GM19397 (cell line): ENCODE data around the gene CFAP74.

Experiments
- ATAC-seq: cut with Tn5 transposase; IDR thresholded peaks from one replicate; pipeline ENCODE4 v1.9.1; 2021; ENCODE audit warnings: mild to moderate bottlenecking, moderate library complexity; ENCODE audit not compliant: unreplicated experiment

Gene CFAP74

DNA sequence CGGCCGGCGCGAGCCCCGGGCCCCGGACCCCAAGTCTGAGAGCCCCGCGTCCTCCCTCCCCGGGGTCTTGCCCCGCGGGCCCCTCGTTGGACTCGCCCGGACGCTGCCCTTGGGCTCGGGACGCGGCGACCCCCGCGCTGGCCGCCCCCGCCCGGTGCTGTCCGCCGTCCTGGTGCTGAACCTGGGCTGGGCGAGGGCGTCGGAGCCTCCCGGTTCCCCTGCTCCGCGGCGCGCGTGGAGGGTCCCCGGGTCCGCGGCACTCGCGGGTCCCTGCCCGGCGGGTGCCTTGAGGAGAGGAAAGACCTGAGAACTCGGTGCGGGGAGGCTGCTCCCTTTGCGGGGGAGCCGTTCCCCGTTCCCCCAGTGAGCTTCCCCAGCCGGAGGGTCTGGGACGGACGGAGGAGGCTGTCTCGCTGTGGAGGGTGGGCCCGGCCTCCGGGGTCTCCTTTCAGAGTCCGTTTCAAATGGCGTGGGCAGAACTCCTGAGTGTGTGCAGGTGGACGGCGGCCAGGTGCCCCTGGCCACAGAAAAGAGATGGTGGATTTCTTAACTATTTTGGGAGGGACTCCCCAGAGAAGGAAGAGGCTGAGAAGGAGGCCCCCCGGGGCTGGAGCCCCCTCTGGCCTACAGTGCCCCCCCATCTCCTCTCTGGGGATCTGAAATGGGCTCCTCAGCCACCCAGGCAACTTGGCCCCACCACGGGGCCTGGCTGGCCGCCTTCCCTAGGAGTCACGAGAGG, 16.2 kb upstream of the CFAP74 start:
- ATAC-seq: no peak

DNA sequence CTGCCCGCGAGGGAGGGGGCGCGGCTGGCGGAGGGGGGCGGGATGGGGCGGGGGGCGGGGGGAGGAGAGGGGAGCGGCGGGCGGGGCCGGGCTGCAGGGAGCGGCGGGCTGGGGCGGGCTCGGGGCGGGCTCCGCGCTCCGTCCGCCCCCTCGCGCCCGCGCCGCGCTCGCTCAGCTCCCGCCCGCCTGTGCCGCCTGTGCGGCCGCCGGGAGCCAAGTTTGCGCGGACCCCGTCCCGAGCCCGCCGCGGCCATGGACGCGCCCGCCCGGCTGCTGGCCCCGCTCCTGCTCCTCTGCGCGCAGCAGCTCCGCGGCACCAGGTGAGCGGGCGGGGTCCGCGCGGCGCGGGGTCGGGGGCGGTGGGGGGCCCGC, 15.6 kb upstream of the CFAP74 start, which contains the start of gene GABRD:
Gene GABRD (plus strand): TSS at position 174 of the 372 bp plus-strand sequence. CDS start 79 bp downstream, at position 253.
- no peak for ATAC-seq

DNA sequence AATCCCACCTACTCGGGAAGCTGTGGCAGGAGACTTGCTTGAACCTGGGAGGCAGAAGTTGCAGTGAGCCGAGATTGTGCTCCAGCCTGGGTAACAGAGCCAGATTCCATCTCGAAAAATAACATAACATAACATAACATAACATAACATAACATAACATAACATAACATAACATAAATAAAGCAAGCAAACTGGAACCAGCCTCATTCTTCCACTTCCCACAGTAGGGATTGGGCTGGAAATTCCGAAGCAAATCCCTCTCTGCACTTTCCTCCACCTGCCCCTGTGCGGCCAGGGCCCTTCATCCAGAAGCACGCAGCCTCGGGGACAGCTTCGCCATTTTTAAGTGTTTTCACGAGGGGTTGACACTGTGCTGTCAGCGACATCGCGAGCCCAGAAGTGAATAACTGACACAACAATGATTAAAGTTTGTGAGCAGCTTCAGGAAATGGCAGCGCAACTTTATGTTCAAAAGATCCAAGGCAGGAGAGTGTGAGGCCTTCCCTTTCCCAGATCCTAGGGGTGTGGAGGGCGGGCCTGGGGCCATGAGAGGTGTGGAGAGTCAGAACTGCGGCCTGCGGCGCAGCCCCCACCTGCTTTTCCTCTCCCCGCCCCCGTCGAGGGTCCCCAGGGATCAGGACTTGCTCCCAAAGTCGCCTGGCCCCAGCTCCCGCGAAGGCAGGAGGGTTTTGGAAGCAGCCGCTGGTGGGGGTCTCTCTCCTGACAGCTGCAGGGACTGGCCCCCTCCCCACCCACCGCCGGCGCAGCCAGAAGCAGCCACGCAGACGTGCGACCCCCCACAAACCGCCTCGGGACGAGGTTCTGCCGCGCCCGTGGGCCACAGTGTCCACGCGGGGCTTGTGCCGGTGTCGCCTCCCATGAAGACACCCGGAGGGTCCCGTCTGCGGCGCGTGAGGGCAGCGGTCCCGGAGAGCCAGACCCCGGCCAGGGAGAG, 14.9 kb upstream of the CFAP74 start:
- no peak for ATAC-seq

DNA sequence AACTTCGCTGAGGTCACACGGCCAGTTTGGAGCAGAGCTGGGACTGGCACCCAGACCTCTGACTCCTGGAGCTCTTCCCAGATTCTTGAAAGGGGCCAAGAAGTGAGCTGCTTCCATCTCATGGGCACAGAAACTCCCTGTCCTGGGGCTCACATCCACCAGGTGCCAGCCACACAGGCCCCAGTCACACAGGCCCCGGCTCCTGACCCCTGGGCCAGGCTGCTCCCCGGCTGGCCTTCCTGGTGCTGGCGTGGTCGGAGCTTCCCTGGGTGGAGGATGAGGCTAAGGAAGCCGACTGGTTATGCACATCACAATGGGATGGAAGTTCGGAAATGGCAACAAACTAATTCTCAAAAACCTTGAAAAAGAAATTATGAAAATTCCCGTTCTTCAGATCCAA, 12.5 kb upstream of the CFAP74 start:
- no peak for ATAC-seq

DNA sequence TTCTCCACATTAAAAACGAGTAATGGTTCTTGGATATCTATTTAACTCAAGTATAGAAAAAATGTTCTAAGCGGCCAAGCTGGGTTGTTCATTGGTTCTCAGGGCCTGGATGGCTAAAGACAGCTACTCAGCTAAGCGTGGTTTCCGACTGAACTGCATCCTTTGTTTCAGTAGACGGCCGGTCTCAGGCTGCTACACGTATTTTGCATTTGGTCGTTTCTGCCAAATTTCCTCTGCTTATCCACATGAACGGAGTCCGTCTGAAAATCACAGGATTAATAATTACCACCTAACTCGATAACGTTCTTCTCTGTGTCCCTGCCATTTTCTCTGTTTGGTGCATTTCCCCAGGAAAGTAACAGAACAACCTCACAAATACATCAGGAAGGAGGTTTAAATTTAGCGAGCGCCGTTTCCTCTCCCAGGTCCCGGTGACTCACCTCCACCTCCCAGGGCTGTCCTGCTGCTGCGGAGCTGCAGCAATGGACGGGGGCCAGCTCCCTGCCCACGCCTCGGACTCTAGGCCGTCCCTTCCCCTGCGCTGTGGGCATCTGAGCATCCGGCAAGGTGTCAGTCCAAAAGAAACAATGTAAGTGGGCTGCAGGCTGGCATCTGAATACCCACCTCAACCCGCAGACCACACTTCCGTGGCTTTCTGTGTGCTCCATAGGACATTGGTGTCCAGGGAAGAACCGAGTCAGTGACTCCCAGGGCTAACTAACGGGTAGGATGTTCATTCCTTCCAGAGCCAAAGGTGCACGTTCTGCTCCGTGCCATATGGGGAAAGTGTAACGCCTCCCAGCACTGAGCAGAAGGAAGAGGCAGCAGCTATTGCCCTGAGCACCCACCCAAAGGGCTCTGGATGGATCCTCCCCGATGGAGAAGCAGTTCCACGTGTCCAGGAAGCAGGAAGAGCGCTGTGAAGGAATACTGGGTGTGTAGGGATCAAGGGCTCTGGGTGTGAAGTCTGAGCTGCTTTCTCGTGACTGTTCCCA, 11.5 kb upstream of the CFAP74 start:
- ATAC-seq: no peak

DNA sequence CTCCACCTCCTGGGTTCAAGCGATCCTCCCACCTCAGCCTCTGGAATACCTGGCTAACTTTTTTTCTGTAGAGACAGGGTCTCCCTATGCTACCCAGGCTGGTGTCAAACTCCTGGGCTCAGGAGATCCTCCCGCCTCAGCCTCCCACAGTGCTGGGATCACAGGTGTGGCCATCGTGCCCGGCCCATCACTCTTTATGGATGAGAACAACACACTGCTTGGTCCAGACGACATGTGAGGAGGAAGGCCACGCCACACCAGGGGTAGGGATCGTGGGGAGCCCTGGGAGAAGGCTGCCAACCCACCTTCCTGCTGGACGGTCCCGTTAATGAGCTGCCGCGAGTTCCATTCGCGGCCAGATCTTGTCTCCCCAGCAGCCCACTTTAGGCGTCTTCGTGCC, 10.6 kb upstream of the CFAP74 start:
- no peak for ATAC-seq

DNA sequence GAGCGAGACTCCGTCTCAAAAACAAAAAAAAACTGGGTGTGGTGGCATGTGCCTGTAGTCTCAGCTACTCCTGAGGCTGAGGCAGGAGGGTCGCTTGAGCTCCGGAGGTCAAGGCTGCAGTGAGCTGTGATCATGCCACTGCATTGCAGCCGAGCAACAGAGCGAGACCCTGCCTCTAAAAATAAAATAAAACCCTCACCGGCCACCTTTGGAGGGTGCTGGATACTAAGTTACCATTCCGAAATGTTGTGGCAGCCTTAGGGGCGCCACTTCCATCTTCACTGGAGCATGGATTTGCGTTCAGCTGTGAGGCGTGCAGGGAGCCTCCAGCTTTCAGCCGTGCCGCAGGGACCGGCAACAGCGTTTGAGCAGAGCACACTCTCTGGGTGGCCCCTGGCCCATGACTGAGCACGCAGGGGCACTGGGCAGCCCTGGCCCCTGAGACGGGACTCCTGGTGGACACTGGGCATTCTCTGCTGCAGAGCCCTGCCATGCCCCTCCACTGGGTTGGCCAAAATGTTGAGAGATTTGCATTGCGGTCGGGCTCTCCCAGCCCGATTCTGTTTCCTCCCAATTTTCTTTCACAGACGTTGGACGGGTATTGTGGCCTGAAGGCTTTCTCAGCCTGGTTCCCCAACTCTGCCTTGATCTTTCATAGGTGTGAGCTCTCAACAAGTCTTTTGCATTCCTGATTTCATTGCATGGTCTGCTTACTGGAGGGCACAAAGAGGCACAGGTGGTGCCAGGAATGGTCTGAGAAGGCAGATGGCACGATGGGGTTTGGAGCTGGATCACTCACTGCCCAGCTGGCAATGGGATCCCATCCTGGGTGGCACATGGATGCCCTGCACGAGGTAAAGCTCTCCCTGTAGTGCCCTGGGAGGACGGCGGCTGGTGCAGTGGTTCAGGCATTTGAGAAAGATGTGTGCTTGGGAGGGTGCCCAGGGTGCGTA, 5.8 kb upstream of the CFAP74 start:
- ATAC-seq: no peak

DNA sequence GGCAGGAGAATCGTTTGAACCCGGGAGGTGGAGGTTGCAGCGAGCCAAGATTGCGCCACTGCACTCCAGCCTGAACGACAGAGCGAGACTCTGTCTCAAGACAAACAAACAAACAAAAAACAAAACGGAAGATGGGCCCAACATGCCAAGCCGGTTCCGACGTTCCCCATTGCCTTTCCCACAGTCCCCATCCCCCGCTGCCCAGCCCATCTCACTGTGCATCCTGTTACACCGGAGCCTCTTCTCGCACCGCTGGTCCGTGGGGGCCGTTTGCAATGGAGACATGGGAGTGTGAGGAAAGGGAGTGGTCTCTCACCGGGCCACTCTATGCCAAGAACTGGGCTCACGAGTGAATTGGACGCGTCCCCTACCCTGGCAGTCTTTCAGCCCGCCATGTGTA, 1.3 kb upstream of the CFAP74 start:
- no peak for ATAC-seq

DNA sequence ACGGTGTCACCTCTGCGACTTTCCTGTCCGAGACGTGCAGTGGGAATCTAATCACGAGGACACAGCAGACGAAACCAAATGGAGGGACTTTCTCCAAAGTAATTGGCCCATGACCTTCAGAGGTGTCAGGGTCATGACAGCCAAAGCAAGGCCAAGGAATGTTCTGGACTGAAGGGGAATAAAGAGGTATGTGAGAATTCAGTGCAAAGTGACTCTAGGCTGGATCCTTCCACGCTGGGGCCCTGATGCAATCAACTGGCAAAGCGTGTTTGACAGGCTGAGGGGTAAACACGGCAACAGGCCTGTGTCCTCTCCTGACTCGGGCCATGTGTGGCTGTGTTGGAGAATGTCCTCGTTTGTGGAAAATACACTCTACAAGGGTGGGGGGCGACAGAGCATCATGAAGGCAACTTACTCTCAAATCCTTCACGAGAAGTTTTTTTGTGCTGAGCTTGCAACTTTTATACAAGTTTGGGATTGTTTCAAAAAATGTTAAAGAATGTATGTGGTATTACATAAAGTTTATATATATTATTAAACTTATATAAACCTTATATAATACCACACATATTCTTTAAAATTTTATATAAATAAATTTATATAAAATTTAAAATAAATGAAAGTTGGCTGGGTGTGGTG, 1.7 kb downstream of the CFAP74 start:
- ATAC-seq: no peak

DNA sequence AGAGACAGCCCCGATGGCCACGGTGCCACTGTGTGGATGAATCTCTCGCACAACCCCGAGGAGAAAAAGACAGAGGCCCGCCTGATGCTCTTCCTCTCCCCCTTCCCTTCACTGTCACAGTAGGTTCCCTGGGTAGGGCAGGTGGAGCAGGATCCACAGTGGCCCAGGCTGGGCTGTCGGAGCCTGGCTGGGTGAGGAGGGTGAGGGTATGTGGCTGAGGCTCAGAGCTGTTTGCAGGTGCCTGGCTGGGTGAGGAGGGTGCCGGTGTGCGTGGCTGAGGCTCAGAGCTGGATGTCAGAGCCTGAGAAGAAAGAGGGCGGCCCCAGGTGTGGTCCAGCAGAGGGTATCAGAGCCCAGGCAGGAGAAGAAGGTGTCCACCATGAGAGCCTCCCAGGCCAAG, 2.7 kb downstream of the CFAP74 start:
- ATAC-seq: no peak

DNA sequence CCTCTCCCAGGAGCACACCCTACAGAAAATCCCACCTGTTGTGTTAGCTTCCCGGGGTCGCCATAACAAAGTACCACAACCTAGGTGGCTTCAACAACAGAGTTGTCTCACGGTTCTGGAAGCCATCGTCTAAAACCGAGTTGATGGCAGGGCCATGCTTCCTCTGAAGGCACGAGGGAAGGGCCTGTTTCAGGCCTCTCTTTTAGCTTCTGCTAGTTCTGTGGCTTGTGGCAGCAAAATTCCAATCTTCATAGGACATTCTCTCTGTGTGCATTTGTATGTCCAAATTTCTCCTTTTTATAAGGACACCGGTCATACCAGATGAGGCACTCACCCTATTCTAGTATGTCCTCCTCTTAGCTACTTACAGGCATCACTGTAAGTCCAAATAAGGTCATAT, 3.2 kb downstream of the CFAP74 start:
- ATAC-seq: no peak

DNA sequence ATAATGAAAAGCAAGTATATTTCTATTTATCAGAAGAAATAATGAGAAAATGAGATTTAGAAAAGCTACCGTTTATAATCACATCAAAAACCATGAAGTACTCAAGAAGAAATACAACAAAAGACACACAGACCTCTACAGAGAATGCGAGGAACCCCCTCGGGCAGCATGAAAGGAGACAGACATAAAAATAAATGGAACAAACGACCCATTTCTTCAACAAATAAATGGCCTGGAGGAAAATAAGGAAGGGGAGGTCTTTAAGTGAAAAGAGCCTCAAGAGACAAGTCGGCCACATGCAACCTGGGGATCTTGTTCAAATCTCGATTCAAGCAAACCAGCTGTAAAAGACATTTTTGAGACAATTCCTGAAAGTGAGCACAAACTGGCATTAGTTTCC, 6.0 kb downstream of the CFAP74 start:
- ATAC-seq: no peak

DNA sequence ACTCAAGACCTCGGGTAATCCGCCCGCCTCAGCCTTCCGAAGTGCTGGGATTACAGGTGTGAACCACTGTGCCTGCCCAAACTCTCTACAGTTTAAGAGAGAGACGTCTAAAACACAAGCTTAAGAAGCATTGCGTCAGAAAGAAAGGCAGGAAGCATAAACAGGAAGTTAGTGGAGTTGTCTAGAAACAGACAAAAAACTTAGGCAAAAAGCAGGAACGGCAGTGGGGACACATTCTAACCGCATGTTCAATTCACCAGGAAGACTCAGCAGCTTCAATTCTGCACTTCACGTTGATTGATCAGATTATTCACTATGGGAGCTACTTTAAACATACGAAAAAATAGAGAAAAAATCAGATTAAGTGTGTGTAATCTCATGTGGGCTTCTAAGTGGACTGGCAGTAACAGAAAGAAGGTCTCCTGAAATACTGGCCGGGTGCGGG, 7.4 kb downstream of the CFAP74 start:
- ATAC-seq: no peak

DNA sequence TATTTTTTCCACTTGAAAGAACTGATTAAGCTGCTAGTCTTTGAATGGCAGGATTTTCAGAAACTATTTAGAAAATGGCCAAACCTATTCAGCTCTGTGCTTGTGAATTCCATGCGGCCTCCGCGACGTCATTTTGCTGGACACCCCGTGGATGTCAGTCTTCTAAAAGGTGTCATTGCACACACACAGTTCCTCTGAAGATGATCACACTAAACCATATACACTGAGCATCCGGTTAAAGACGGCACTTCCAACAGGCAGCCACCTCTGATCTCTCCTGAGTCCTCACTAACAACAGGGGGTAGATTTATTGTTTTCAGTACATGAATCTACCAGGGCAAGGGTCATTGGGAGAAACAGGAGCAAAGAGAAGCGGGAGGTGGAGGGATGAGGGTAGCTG, 9.1 kb downstream of the CFAP74 start:
- ATAC-seq: no peak

DNA sequence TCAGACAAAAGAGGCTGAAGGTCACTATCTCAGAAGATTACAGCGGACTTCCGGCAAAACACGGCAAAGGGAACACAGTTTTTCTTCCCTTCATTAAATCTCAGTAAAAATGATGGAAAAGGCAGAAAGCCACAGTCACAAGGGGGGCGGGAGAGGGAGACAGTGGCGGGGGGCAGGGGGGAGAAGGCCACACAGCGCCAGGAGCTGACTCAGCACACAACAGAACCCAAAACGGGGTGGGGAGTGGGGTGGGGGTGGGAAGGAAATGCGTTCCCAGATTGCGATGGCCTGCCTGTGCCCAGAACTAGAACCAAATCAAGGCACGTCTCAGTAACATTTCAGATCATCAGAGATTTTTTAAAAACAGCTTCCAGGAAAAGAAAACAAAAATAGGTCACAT, 13.4 kb downstream of the CFAP74 start:
- no peak for ATAC-seq

DNA sequence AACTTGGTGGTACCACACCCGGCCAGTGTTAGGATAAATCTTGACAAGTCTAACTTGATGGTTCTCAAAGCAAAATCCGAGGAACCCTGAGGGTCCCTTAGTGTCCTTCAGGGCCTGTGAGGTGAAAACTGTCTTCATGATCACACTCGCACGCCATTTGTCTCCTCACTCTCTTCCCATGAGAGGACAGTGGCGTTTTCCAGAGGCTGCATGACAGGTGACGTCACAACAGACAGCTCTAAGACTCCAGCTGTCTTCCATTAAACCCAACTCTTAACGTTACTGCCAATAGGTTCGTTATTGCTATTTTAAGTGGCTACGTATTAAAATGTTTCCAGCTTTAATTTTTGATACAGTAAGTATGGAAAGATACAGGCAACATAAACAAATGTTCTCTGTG, 13.8 kb downstream of the CFAP74 start:
- no peak for ATAC-seq

DNA sequence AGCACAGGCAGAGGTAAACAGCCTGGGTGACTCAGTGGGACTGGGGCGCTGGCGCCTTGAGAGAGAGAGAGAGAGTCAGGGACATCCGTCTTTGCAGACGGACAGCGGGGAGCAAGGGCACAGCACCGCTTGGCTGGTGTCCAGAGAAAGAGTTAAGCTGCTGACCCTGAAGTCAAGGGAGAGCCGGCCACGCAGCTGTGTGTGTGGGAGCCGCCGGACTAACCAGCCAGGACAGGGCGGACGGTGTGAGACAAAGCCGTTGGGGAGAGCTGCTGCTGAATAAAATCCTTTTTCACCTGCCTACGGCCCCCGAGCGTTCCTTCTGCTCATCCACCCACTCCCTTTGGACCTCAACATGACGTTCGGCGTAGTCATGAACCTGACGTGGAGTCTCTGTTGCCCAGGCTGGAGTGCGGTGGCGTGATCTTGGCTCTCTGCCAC, 14.5 kb downstream of the CFAP74 start:
- no peak for ATAC-seq

DNA sequence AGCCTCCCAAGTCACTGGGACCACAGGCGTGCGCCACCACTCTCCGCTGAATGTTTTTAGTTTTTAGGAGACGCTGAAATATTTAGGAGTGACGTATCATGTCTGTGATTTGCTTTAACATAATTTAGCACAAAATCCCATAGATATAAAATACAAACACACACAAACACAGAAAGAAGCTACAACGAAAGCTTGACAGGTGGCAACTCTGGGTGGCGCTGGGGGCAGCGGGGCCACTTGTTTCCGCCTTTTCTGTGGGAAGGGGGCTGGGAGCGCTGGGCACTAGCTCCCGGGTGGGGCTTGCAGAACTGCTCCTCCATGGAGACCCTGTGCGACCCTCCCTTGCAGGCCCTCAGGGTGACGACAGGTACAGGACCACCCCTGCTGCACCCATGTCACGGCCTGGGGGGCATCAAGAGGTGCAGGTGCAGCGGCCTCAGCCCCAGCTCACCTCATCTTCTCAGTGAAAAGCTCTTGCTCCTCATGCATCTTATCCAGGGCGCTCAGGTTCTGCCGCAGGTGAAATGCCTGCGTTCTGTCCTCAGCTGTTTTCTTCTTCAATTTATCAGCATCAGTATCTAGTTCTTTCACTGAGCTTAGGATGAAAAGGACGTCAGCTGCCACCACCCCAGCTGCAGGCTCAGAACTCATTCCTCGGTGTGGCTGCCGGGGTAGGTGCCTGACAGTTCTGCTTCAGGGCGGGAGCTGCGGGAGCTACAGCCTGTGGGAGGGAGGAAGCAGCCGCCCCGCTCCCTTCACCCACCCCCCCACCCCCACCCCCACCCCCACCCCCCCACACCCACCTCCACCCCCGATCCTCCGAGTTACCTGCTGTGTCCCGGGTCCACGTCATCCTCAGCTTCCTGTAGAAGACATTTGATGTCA, 15.3 kb downstream of the CFAP74 start:
- ATAC-seq: no peak
